Measurements from ENCODE around the gene LTA4H.
A peak's percentile ranks its signal among the peaks of the same experiment; 100 is the strongest.

The LTA4H gene

GRCh38 chr12:96033549-96034389, 1.6 kb downstream of the LTA4H start:
- peak overlapping the region; percentile 100 for H3K4me3 ChIP-seq (ENCODE audit: low read depth, low read length)
- CTCF ChIA-PET = interaction anchor here (2.8 kb wide), 1 partner anchor 35 kb away, joined by 17 read pairs; no protein-coding TSS in a partner anchor
- TF ChIP-seq, protein P1, sequence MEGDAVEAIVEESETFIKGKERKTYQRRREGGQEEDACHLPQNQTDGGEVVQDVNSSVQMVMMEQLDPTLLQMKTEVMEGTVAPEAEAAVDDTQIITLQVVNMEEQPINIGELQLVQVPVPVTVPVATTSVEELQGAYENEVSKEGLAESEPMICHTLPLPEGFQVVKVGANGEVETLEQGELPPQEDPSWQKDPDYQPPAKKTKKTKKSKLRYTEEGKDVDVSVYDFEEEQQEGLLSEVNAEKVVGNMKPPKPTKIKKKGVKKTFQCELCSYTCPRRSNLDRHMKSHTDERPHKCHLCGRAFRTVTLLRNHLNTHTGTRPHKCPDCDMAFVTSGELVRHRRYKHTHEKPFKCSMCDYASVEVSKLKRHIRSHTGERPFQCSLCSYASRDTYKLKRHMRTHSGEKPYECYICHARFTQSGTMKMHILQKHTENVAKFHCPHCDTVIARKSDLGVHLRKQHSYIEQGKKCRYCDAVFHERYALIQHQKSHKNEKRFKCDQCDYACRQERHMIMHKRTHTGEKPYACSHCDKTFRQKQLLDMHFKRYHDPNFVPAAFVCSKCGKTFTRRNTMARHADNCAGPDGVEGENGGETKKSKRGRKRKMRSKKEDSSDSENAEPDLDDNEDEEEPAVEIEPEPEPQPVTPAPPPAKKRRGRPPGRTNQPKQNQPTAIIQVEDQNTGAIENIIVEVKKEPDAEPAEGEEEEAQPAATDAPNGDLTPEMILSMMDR (IDR thresholded peaks at IDR 0.05; ENCODE audit: insufficient read depth, low read length, missing control alignments) = no peak
- POLR2A ChIA-PET = no interaction called here
- no peak for DNase-seq (ENCODE audit: low read depth, low spot score)

- TF ChIP-seq, protein P1 (IDR thresholded peaks at IDR 0.05; ENCODE audit: insufficient read depth, low read length, missing control alignments) = no peak
- DNase-seq (ENCODE audit: low read depth, low spot score) = no peak
- ChIA-PET POLR2A (no interaction called here), CTCF (no interaction called here)
- no peak overlapping the region for H3K4me3 ChIP-seq (ENCODE audit: low read depth, low read length)
These were observed 5.6 kb downstream of the LTA4H start for GRCh38 chr12:96029826-96030225.

DNA sequence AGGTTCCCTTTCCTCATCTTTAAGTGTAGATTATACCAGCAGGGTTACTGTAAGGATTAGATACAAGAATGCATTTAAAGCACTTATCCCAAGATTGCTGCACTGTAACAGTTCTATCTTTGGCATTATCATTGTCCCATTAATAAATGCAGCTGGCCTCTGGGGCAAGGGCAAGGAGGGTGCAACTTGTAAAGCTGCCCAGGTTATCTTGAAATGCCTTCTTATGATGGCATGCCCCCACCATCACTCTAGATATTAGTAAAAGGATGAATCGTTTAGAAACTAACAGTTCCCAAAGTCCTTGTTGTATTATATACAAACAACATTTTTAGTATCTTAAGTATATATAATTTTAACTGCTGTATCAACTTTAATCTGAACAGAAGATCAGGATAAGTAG, 6.8 kb downstream of the LTA4H start:
- ChIA-PET POLR2A (no interaction called here), CTCF (interaction anchor here (0.9 to 1.0 kb wide), 2 partner anchors 30 to 488 kb away, joined by 3 read pairs; no protein-coding TSS in a partner anchor)
- no peak for DNase-seq (ENCODE audit: low read depth, low spot score)
- H3K4me3 ChIP-seq (ENCODE audit: low read depth, low read length) = no peak overlapping the region
- TF ChIP-seq, protein P1 (IDR thresholded peaks at IDR 0.05; ENCODE audit: insufficient read depth, low read length, missing control alignments) = no peak

DNA sequence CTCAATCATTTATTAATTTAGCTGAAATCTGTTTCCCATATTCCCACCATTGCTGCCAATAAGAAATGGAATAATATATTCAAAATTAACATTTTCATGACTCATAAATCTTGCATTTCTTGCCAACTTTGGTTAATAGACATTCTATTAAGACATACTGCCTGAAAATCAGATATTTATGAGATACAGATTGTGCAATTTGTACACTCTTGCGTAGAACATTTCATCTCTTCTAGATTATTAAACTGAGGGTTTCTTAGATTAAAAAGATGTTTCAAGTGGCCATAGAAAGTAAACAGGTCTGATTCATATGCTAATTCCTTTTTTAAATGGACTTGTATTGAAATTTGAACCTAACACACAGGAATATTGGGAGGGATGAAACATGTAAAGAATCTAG, 9.1 kb downstream of the LTA4H start:
- DNase-seq (ENCODE audit: low read depth, low spot score) = no peak
- ChIA-PET POLR2A (no interaction called here), CTCF (no interaction called here)
- TF ChIP-seq, protein P1 (IDR thresholded peaks at IDR 0.05; ENCODE audit: insufficient read depth, low read length, missing control alignments) = no peak
- H3K4me3 ChIP-seq (ENCODE audit: low read depth, low read length) = no peak overlapping the region

DNA sequence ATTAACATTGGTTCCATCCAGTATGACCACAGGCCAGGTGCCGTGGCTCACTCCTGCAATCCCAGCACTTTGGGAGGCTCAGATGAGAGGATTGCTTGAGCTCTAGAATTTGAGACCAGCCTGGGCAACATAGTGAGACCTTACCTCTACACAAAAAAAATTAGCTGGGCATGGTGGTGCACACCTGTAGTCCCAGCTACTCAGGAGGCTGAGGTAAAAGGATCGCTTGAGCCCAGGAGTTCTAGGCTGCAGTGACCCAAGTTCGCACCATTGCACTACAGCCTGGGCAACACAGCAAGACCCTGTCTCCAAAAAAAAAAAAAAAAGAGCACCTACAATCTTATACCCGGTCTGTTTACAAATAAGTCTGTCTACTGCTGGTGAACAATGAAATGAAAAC, 9.9 kb downstream of the LTA4H start:
- H3K4me3 ChIP-seq (ENCODE audit: low read depth, low read length) = no peak overlapping the region
- TF ChIP-seq, protein P1 (IDR thresholded peaks at IDR 0.05; ENCODE audit: insufficient read depth, low read length, missing control alignments) = no peak
- ChIA-PET POLR2A (no interaction called here), CTCF (no interaction called here)
- DNase-seq (ENCODE audit: low read depth, low spot score) = no peak

GRCh38 chr12:96020314-96021003, 14.9 kb downstream of the LTA4H start:
- no peak for DNase-seq (ENCODE audit: low read depth, low spot score)
- no peak overlapping the region for H3K4me3 ChIP-seq (ENCODE audit: low read depth, low read length)
- ChIA-PET POLR2A (no interaction called here), CTCF (interaction anchor here (1.4 to 2.4 kb wide), 3 partner anchors 195 to 496 kb away, joined by 3 to 7 read pairs (median 6); partner anchors contain the start of gene CFAP54)
- TF ChIP-seq, protein P1 (IDR thresholded peaks at IDR 0.05; ENCODE audit: insufficient read depth, low read length, missing control alignments) = no peak
